Astrocyte of the spinal cord (primary cell): ENCODE results near the gene MAGI2.
"Not testable (repeated sequence)": the region's sequence is repeated elsewhere in the genome, so short reads cannot be mapped to it uniquely, and the experiment has no call there.

Experiments
- DNase-seq: peaks from one replicate; pipeline ENCODE4 v3.0.0; 2011; ENCODE audit warnings: low read depth, low spot score
- H3K4me3 ChIP-seq: 2 replicates; pipeline ENCODE4 v1.5.1; 2011; ENCODE audit warnings: low read depth, mild to moderate bottlenecking, low read length, moderate library complexity
- CTCF ChIP-seq: IDR thresholded peaks from 2 replicates; pipeline ENCODE4 v1.5.1; 2012; ENCODE audit warnings: low read depth, mild to moderate bottlenecking, low read length, inconsistent platforms
- in situ Hi-C: cut with HindIII; loops from 2 replicates; pipeline ENCODE4 v1.10.0; 2017; ENCODE audit warnings: low sequenced_read_pairs

Gene MAGI2

GRCh38 chr7:79035858-79036257 is 417.6 kb downstream of the MAGI2 start:
- TF ChIP-seq CTCF = no peak
- in situ Hi-C loops = no loop called here
- DNase-seq = no peak
- H3K4me3 ChIP-seq = no peak overlapping the region

- H3K4me3 ChIP-seq = no peak overlapping the region
- TF ChIP-seq CTCF = no peak
- in situ Hi-C loops = no loop called here
- DNase-seq = no peak
These were observed 418.7 kb downstream of the MAGI2 start for GRCh38 chr7:79034730-79035129.

GRCh38 chr7:79019711-79020110 is 433.8 kb downstream of the MAGI2 start:
- in situ Hi-C loops, H3K4me3 ChIP-seq, DNase-seq: not testable (repeated sequence)

- no peak overlapping the region for H3K4me3 ChIP-seq
- in situ Hi-C loops = no loop called here
- no peak for TF ChIP-seq CTCF
- DNase-seq = no peak
These were observed 441.5 kb downstream of the MAGI2 start for GRCh38 chr7:79011921-79012320.

GRCh38 chr7:79009647-79010046 is 443.8 kb downstream of the MAGI2 start:
- in situ Hi-C loops = no loop called here

GRCh38 chr7:79008786-79009185 is 444.7 kb downstream of the MAGI2 start:
- no peak overlapping the region for H3K4me3 ChIP-seq
- DNase-seq = no peak
- in situ Hi-C loops = no loop called here
- TF ChIP-seq CTCF = no peak

More at GRCh38 chr7:79009647-79010046, 443.8 kb downstream of the MAGI2 start:
- no peak for DNase-seq
- H3K4me3 ChIP-seq = no peak overlapping the region
- TF ChIP-seq CTCF = no peak

GRCh38 chr7:78996013-78996412 is 457.5 kb downstream of the MAGI2 start:
- TF ChIP-seq CTCF = no peak
- no peak overlapping the region for H3K4me3 ChIP-seq
- in situ Hi-C loops = no loop called here
- no peak for DNase-seq
